ENCODE data around the gene LRRK1. TPM values are rescaled to one million over a fixed set of nuclear protein-coding genes. Genes with fewer than 3 reads are reported as not detected.

LRRK1 gene
- polyA plus RNA-seq, 1 of the 3 experiments (the other 2 are of a cell fraction), result 6.9 TPM

DNA sequence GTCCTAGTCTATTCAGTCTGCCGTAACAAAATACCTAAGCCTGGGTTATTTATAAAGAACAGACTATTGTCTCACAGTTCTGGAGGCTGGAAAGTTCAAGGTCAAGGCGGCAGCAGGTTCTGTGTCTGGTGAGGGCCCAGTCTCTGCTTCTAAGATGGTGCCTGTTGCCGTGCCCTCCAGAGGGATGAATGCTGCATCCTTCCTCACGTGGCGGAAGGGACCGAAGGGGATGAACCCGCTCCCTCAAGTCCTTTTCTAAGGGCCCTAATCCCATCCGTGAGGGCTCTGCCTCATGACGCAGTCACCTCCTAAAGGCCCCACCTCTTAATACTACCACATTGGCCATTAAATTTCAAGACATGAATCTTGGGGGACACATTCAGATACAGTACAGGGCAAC, 199.0 kb downstream of the LRRK1 start:
- CTCF ChIA-PET, result interaction anchor here (0.8 to 1.2 kb wide), 2 partner anchors 30 to 110 kb away, joined by 4 read pairs; no protein-coding TSS in a partner anchor
- Histone ChIP-seq H4K20me1 (ENCODE audit: insufficient read depth) (no peaks in the 10 kb centered on the region), H2AFZ (ENCODE audit: low read depth) (no peak overlapping the region), H3K79me2 (ENCODE audit: insufficient read depth) (no peaks in the 10 kb centered on the region), H3K9ac (no peak overlapping the region), H3K4me1 (ENCODE audit: control insufficient read depth in 1 of 2, insufficient read depth in 2 of 2, low read depth in 1 of 2, low read length in 1 of 2) (peaks cover 0 to 40% of the 10 kb centered on the region in 2 experiments; a peak in 2 of 4 replicates), H3K36me3 (replicated peaks in 1 of 2; ENCODE audit: control insufficient read depth in 1 of 2, insufficient read depth in 2 of 2, low read length in 1 of 2) (no peaks in the 10 kb centered on the region), H3F3A (replicated peaks; ENCODE audit: insufficient read depth) (no peaks in the 10 kb centered on the region), H3K9me2 (no peaks in the 10 kb centered on the region), H3K9me3 (no peaks in the 10 kb centered on the region), H3K27ac (ENCODE audit: low read depth in 2 of 2, low read length in 1 of 2) (no peak overlapping the region), H3K4me3 (ENCODE audit: low read depth in 2 of 2, low read length in 1 of 2) (no peak overlapping the region), H3K4me2 (no peak overlapping the region), H3K27me3 (ENCODE audit: insufficient read depth) (no peaks in the 10 kb centered on the region)
- no peak for TF ChIP-seq RFX5 (IDR thresholded peaks at IDR 0.05; ENCODE audit: low read length)
- TF ChIP-seq NRF1 (IDR thresholded peaks at IDR 0.05; ENCODE audit: low read depth, low read length), result no peak
- no peak for TF ChIP-seq IRF3 (IDR thresholded peaks at IDR 0.05; ENCODE audit: low read depth, low read length)
- TF ChIP-seq, protein P1, sequence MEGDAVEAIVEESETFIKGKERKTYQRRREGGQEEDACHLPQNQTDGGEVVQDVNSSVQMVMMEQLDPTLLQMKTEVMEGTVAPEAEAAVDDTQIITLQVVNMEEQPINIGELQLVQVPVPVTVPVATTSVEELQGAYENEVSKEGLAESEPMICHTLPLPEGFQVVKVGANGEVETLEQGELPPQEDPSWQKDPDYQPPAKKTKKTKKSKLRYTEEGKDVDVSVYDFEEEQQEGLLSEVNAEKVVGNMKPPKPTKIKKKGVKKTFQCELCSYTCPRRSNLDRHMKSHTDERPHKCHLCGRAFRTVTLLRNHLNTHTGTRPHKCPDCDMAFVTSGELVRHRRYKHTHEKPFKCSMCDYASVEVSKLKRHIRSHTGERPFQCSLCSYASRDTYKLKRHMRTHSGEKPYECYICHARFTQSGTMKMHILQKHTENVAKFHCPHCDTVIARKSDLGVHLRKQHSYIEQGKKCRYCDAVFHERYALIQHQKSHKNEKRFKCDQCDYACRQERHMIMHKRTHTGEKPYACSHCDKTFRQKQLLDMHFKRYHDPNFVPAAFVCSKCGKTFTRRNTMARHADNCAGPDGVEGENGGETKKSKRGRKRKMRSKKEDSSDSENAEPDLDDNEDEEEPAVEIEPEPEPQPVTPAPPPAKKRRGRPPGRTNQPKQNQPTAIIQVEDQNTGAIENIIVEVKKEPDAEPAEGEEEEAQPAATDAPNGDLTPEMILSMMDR (IDR thresholded peaks at IDR 0.05), result no peak
- TF ChIP-seq REST (IDR thresholded peaks at IDR 0.05; ENCODE audit: low read depth, low read length), result no peak
- TF ChIP-seq SIN3A (IDR thresholded peaks at IDR 0.05; ENCODE audit: borderline replicate concordance, low read depth, low read length), result no peak
- no peak for TF ChIP-seq FOXJ3 (CRISPR knock-in tag; IDR thresholded peaks at IDR 0.05)
- no peak for TF ChIP-seq RAD21 (IDR thresholded peaks at IDR 0.05; ENCODE audit: low read length)
- no peak for TF ChIP-seq GABPA (IDR thresholded peaks at IDR 0.05; ENCODE audit: low read depth)
- POLR2A ChIA-PET, result no interaction called here
- DNase-seq, result no peak
- WGBS (ENCODE audit: low lambda C conversion rate), result 85% methylated on average over 4 of the region's 9 CpGs

GRCh38 chr15:101118615-101119014, 199.5 kb downstream of the LRRK1 start:
- no peak for DNase-seq
- no peak overlapping the region for H3K27ac ChIP-seq (ENCODE audit: low read depth in 2 of 2, low read length in 1 of 2)
- no peaks in the 10 kb centered on the region for H3K9me2 ChIP-seq
- H3K79me2 ChIP-seq (ENCODE audit: insufficient read depth), result no peaks in the 10 kb centered on the region
- ChIA-PET CTCF (interaction anchor here (0.8 to 2.0 kb wide), 4 partner anchors 30 to 110 kb away, joined by 3 to 6 read pairs (median 4); no protein-coding TSS in a partner anchor), POLR2A (no interaction called here)
- TF ChIP-seq SIN3A (IDR thresholded peaks at IDR 0.05; ENCODE audit: borderline replicate concordance, low read depth, low read length) (no peak), TAF1 (IDR thresholded peaks at IDR 0.05; ENCODE audit: borderline replicate concordance, low read depth, low read length) (no peak), RCOR1 (IDR thresholded peaks at IDR 0.05; ENCODE audit: low read length) (no peak), FOXJ3 (CRISPR knock-in tag; IDR thresholded peaks at IDR 0.05) (no peak), POLR2AphosphoS5 (IDR thresholded peaks at IDR 0.05; ENCODE audit: low read depth, low read length) (no peak), EZH2phosphoT487 (IDR thresholded peaks at IDR 0.05; ENCODE audit: borderline replicate concordance, low read depth) (no peak)
- H3K9ac ChIP-seq, result no peak overlapping the region
- H3F3A ChIP-seq (replicated peaks; ENCODE audit: insufficient read depth), result peaks cover 1% of the 10 kb centered on the region
- 95% methylated on average over 3 of the region's 10 CpGs for WGBS (ENCODE audit: low lambda C conversion rate)
- no peaks in the 10 kb centered on the region for H4K20me1 ChIP-seq (ENCODE audit: insufficient read depth)
- no peak overlapping the region for H3K4me2 ChIP-seq
- H2AFZ ChIP-seq (ENCODE audit: low read depth), result no peak overlapping the region
- no peak overlapping the region for H3K4me3 ChIP-seq (ENCODE audit: low read depth in 2 of 2, low read length in 1 of 2)
- no peaks in the 10 kb centered on the region for H3K9me3 ChIP-seq
- no peaks in the 10 kb centered on the region for H3K36me3 ChIP-seq (replicated peaks in 1 of 2; ENCODE audit: control insufficient read depth in 1 of 2, insufficient read depth in 2 of 2, low read length in 1 of 2)
- no peaks in the 10 kb centered on the region for H3K27me3 ChIP-seq (ENCODE audit: insufficient read depth)
- H3K4me1 ChIP-seq (ENCODE audit: control insufficient read depth in 1 of 2, insufficient read depth in 2 of 2, low read depth in 1 of 2, low read length in 1 of 2), result peaks cover 0 to 35% of the 10 kb centered on the region in 2 experiments; a peak in 2 of 4 replicates
